ENCODE results near the gene COL23A1.

COL23A1 gene

DNA sequence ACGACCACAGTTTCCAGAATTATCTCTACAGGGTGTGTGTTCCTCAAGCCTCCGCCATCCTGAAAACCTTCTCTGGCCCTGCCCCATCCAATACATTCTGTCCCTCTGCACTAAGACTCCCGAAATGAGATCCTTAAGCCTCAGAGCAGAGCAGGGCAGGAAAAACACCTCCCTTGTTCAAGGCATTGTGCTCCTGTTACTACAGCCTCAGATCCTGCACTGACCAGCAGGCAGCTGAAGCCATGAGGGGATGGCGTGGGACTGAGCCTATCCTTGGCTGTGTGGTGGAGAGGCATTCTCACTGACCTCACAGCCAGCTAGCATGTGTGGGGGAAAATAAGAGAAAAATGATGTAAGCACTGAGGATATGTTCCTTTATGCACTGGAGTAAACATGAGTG is 250.9 kb downstream of the COL23A1 start:
- no peak for DNase-seq (ENCODE audit: low read depth in 2 of 2)

- DNase-seq (ENCODE audit: low read depth in 2 of 2) = no peak
Observed at GRCh38 chr5:178338750-178339144, 251.4 kb downstream of the COL23A1 start.

- DNase-seq (ENCODE audit: low read depth in 2 of 2) = no peak
Observed at GRCh38 chr5:178338126-178338749, 252.0 kb downstream of the COL23A1 start.

DNA sequence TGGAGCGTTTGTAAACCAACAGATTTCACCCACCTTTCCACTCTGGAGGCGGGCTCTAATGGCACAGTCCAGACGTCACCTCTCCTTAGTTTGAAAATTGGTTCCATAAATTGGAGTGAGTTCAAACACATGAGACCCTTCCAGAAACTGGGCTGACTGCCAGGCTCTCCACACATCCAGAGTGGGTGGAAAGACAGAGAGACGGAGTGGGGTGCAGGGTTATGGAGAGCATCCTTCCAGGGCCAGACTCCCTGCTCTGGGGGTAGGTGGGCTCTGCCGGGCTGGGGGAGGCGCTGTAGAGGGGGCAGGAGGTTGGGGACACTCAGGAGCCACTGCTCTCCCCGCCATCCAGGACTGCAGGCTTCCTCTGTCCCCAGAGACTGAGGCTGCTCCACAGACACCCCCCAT is 252.9 kb downstream of the COL23A1 start:
- DNase-seq (ENCODE audit: low read depth in 2 of 2) = no peak

- no peak for DNase-seq (ENCODE audit: low read depth in 2 of 2)
Observed at GRCh38 chr5:178336889-178337288, 253.3 kb downstream of the COL23A1 start.

- no peak for DNase-seq (ENCODE audit: low read depth in 2 of 2)
Observed at GRCh38 chr5:178335302-178336030, 254.7 kb downstream of the COL23A1 start.

DNA sequence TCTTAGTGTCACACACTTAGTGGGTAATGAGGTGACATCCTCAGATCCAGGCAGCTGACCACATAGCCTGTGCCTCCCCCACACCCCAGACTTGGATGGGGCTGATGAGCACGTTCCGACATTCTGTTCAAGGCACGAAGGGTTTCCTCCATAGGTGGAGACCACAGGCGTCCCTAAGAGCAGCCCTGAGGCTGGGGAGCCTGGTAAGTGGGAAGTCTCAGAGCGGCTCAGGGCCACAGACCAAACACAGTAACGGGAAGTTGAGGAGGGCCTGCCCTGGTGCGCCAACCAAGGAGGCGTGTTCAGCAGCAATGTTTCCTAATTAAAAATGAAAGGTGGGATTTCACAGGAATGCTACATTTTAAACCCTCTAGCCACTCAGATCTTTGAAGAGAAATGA is 255.3 kb downstream of the COL23A1 start:
- DNase-seq (ENCODE audit: low read depth in 2 of 2) = no peak

- DNase-seq (ENCODE audit: low read depth in 2 of 2) = no peak
Observed at GRCh38 chr5:178333821-178334481, 256.2 kb downstream of the COL23A1 start.

DNA sequence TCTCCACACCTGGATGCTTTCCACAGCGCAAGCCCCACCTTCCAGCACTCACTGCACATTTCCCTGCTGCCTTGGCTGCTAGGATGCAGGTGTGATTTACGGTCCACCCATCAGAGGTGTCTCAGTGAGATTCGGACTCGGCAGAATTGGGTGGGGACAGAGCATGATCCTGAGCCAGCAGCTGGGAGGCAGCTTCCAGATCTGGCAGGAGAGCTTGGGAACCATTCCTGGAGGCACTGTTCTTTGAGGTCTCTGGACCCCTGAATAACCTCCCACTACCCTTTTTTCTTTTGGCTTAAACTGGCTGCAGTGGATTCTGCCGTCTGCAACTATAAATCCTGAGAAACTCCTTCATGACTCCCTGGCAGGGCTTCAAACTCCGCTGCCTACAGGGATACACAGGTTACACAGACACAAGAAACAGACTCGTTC is 258.0 kb downstream of the COL23A1 start:
- DNase-seq (ENCODE audit: low read depth in 2 of 2) = no peak

DNA sequence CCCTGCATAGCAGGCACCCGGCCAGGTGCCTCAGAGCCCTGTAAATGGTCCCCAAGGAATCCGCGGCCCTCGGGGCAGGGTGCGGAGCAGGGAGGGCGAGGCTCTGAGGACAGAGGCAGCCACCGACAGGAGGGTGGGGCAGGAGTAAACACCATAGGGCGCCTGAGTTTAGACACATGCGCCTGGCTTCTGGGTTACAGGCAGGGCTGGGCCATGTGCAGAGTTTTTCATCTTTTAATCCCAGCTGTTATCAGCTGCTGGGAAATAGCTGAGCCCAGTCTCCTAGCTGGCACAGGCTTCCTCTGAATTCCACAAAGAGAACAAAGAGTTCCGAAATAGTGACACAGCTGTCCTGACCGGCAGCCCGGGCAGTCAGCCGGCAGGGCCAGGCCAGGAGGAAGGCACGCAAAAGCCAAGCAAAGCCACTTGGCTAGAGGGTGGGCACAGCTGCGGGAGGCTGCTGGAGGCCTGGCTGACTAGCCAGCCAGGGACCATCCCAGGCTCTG is 258.6 kb downstream of the COL23A1 start:
- no peak for DNase-seq (ENCODE audit: low read depth in 2 of 2)

- DNase-seq (ENCODE audit: low read depth in 2 of 2) = no peak
Observed at GRCh38 chr5:178330791-178331404, 259.3 kb downstream of the COL23A1 start.

- DNase-seq (ENCODE audit: low read depth in 2 of 2) = no peak
Observed at GRCh38 chr5:178328826-178329730, 261.1 kb downstream of the COL23A1 start.

- DNase-seq (ENCODE audit: low read depth in 2 of 2) = no peak
Observed at GRCh38 chr5:178327931-178328711, 262.1 kb downstream of the COL23A1 start.

DNA sequence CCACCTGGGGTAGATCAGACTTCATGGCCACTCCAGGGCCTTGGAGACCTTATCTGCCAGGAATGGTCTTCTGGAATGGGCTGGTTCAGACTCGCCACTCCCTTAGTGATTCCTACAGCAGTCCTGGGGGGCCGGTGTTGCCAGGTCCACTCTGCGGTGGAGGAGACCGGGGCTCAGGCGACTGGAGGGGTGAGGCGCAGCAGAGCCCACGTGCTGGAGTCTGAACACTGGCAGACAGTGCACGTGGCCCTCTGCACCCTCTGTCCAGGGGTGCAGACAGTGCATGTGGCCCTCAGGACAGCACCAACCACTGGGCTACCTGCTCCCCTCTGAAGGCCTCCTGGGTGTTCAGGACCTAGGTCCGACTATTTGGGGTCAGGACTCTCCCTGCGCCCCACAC is 262.7 kb downstream of the COL23A1 start:
- no peak for DNase-seq (ENCODE audit: low read depth in 2 of 2)

DNA sequence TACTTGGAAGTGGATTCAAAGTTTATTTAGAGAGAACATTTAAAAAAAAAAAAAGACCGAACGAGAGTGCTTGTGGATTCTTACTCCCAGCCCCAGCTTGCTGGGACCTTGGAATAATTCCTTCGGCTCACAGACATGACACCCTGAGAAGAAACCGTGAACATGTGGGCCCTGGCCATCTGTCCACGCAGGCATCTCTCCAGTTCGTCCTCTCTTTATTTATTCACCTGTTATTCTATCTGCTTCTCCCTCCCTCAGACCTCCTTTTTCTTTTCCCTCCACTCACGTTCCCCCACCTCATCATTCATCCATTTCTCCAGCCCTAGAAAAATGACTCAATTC is 263.8 kb downstream of the COL23A1 start:
- DNase-seq (ENCODE audit: low read depth in 2 of 2) = no peak

DNA sequence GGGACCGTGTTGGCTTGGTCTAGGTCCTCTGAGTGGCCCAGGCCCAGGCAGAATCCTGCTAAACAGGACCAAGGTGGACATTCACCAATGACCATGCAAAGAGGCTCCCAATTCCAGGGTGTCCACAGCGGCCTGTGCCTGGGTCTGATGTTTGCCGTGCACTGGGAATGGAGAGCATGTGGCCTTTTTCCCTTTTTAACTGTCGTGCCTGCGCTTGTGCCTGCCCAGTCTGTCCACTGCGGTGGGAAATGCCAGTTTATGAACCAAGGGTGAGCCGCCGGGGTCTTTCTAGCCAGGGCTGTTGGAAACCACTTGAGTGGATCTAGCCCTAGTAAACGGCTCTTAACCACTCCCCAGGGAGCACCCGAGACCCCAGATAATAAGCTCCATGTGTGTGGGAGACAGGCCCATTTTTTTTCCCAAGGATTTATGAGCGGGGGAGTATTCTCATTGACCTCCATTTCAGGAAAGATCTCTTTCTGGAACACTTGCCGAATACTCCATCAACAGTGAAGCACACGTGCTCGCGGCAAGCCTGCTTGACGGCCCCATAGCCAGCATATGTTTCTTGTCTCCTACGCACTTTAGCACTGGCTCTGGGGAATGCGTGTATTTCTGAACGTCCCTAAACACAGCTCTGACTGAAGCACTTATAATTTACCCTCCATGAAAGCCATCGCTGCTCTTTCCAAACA is 264.4 kb downstream of the COL23A1 start:
- no peak for DNase-seq (ENCODE audit: low read depth in 2 of 2)

GRCh38 chr5:178325311-178325678 is 264.9 kb downstream of the COL23A1 start:
- DNase-seq (ENCODE audit: low read depth in 2 of 2) = no peak

DNA sequence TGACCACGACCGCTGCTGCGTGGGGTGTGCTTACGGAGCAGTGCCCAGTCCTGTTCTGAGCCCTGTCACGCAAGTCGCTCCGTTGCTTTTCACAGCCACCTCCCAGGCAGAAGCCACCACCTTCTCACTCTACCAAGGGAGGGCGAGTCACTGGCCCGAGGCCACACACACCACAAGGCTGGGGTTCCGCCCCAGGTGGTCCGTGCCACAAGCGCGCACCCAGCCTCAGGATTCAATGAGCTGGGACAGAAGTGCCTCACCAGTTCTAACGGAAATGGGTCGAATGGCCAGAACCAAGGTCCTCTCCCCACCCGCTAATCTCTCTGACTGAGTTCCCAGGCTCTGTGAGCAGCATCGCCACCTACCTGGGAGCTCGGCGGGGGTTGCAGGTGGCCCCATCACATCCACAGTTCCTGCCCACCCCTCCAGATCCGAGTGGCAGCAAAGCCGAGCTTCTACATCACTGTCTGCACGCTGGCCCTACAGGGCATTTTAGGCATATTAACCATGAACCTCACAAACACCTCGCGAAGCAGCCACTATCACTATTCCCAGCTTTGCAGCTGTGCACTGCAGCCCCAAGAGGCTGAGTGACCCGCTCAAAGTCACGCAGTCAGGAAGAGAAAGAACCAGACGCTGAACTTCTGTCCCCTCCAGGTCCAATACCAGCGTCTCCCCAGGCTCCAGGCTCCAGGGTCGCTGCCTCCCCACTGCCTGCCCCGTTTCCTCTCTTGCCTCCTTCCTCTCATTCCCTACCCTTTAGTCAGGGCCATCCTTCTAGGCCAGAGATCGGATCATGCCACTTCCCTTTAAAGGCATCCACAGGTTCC is 265.5 kb downstream of the COL23A1 start:
- no peak for DNase-seq (ENCODE audit: low read depth in 2 of 2)

- DNase-seq (ENCODE audit: low read depth in 2 of 2) = no peak
Observed at GRCh38 chr5:178323961-178324360, 266.2 kb downstream of the COL23A1 start.
